Liver (tissue), 3 donors: ENCODE results near the gene MAP2K3.

ENCODE experiments used
- CTCF ChIP-seq: fragments of 150-350 bp; IDR thresholded peaks from 2 replicates; pipeline ENCODE4 v1.5.1; 2017; ENCODE audit warnings: improper control_type of control experiment, low read depth, low read length; ENCODE audit not compliant: missing input control
- MAX ChIP-seq: IDR thresholded peaks from 2 replicates; pipeline ENCODE4 v1.6.1; 2016; ENCODE audit warnings: antibody characterized with exemption
- NR2F2 ChIP-seq: IDR thresholded peaks from 2 replicates; pipeline ENCODE4 v1.6.1; 2016; ENCODE audit warnings: antibody characterized with exemption
- RAD21 ChIP-seq, 2 donors: IDR thresholded peaks; 2 replicates each; pipeline ENCODE4 v1.6.1; 2016; ENCODE audit warnings: antibody characterized with exemption in 2 of 2, mild to moderate bottlenecking in 2 of 2
- SP1 ChIP-seq: IDR thresholded peaks from 2 replicates; pipeline ENCODE4 v1.6.1; 2018; ENCODE audit warnings: antibody characterized with exemption, mild to moderate bottlenecking
- TAF1 ChIP-seq: conservative IDR thresholded peaks from 2 replicates; pipeline ENCODE4 v1.6.1; 2016; ENCODE audit warnings: antibody characterized with exemption, mild to moderate bottlenecking
- donor health status: healthy.
- donor health status: healthy.

- no peak for TF ChIP-seq MAX
- TF ChIP-seq CTCF: no peak
- no peak for TF ChIP-seq TAF1
- no peak for TF ChIP-seq RAD21 (IDR thresholded peaks at IDR 0.05)
- no peak for TF ChIP-seq NR2F2
- no peak for TF ChIP-seq SP1
Measured at GRCh38 chr17:21249086-21249795, 35.3 kb upstream of the MAP2K3 start.
